Pancreas (tissue), 10 donors: ENCODE data around the gene ATP11B. TPM values are rescaled to one million over a fixed set of nuclear protein-coding genes. Genes with fewer than 3 reads are reported as not detected.
"Not testable (repeated sequence)": the region's sequence is repeated elsewhere in the genome, so short reads cannot be mapped to it uniquely, and the experiment has no call there.

Experiments used
- ATAC-seq, 4 donors: fragments of 200-7000 bp; cut with Tn5 transposase; one replicate each; pipeline versions ENCODE4 v1.8.0 to v1.9.1; 2020; ENCODE audit warnings: mild to moderate bottlenecking in 4 of 4, moderate library complexity in 4 of 4
- DNase-seq, 6 donors: peaks; one replicate each; pipeline ENCODE4 v3.0.0-alpha.2; 2020
- FAIRE-seq: peaks from 2 replicates; lab custom pipeline; 2012; peaks lifted over from hg19 to GRCh38; lab: Jason Lieb, UNC
- H3K27ac ChIP-seq, 4 donors: fragments of 200-600 bp; sonication (generic); 1 replicate in 3 of 4; 2 replicates in 1 of 4; pipeline versions ENCODE4 v1.5.0 to v1.8.0; 2020
- H3K27me3 ChIP-seq, 4 donors: fragments of 200-600 bp; one replicate each; pipeline ENCODE4 v1.8.0; 2021
- H3K36me3 ChIP-seq, 3 donors: fragments of 200-600 bp; sonication (generic) in 1 of 3; one replicate each; pipeline versions ENCODE4 v1.5.0 to v1.8.0; 2020 to 2021
- H3K4me1 ChIP-seq, 3 donors: fragments of 200-600 bp; one replicate each; pipeline ENCODE4 v1.8.0; 2021
- H3K4me3 ChIP-seq, 4 donors: fragments of 200-600 bp; sonication (generic) in 2 of 4; one replicate each; pipeline versions ENCODE4 v1.5.0 to v1.8.0; 2020 to 2021
- H3K9me3 ChIP-seq, 4 donors: fragments of 200-600 bp; one replicate each; pipeline ENCODE4 v1.8.0; 2021
- WGBS, 2 donors: extraction: QIAGEN DNeasy Blood & Tissue Kit; methylation state at CpG; one replicate each; pipeline ENCODE4 v1.1.7; 2013; 5-methylcytosine and 5-hydroxymethylcytosine counted together
- intact Hi-C, 3 donors: fragments of 100-400 bp; cut with DNase I; formaldehyde crosslinking; loops; one replicate each; pipeline versions ENCODE4 v1.11.1 to v1.14.2; 2022
- polyA plus RNA-seq, 2 donors: library from polyadenylated mRNA; stranded (reverse); fragments of 200-250 nt; gene quantifications; one replicate each; pipeline ENCODE4 v1.2.3, GENCODE V29; 2013
- total RNA-seq, 6 donors: library from RNA; stranded (reverse); fragmentation: NEBNext Ultra II Directional in 4 of 6; extraction: Animal tissue kit (Norgen Biotek cat#: 25700) in 4 of 6; gene quantifications; one replicate each; pipeline versions ENCODE4 v1.2.1 to v1.2.4, GENCODE V29; 2021 to 2023
- TF ChIP-seq, protein P1 (sequence below), 4 donors: fragments of 200-600 bp; sonication (generic) in 3 of 4; IDR thresholded peaks; one replicate each; pipeline versions ENCODE4 v1.5.0 to v1.8.0; 2021; ENCODE audit warnings: antibody characterized with exemption in 4 of 4
- donor health status: healthy with polysubstance abuse.
- donor health status: DM: no; HTN: no; CAD: no; lungs with moderate emphysema.
- donor health status: DM: no; HTN: no; CAD: no.
- donor health status: control.
- donor health status: control.
- donor health status: Bipolar disorder and iron deficiency.
- donor health status: DM: yes; HTN: yes; CAD: no.
- donor health status: DM: no; HTN: no; CAD: no.
- donor health status: DM: no; HTN: no; CAD: no.
- donor health status: DM: yes; HTN: yes; CAD: no.

ATP11B gene
- total and polyA plus RNA-seq, 8 donors, result 3.2 to 50.2 (median 28.7) TPM

DNA sequence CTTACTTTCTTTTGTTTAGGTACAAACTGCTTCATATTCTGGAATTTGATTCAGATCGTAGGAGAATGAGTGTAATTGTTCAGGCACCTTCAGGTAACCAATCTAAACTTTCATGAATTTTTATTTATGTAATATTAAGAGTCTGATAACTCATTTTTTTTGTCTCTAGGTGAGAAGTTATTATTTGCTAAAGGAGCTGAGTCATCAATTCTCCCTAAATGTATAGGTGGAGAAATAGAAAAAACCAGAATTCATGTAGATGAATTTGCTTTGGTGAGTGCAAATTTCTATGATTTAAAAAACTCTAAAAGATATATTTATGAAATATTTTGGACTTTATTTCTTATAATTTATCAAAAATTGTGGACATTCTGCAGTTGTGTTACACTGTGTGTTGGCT lies 75.8 kb downstream of the ATP11B start:
- H3K4me3 ChIP-seq, result no peak overlapping the region
- no peak for ATAC-seq
- intact Hi-C loops, result no loop called here
- H3K36me3 ChIP-seq, result peaks cover 4 to 18% (median 5%) of the 10 kb centered on the region in 3 donors
- no peak overlapping the region for H3K27ac ChIP-seq
- TF ChIP-seq, protein P1, sequence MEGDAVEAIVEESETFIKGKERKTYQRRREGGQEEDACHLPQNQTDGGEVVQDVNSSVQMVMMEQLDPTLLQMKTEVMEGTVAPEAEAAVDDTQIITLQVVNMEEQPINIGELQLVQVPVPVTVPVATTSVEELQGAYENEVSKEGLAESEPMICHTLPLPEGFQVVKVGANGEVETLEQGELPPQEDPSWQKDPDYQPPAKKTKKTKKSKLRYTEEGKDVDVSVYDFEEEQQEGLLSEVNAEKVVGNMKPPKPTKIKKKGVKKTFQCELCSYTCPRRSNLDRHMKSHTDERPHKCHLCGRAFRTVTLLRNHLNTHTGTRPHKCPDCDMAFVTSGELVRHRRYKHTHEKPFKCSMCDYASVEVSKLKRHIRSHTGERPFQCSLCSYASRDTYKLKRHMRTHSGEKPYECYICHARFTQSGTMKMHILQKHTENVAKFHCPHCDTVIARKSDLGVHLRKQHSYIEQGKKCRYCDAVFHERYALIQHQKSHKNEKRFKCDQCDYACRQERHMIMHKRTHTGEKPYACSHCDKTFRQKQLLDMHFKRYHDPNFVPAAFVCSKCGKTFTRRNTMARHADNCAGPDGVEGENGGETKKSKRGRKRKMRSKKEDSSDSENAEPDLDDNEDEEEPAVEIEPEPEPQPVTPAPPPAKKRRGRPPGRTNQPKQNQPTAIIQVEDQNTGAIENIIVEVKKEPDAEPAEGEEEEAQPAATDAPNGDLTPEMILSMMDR (IDR thresholded peaks at IDR 0.05), result no peak
- FAIRE-seq, result no peak
- 97 to 100% methylated on average over 1 of the region's 1 CpG for WGBS, 2 donors
- no peaks in the 10 kb centered on the region for H3K4me1 ChIP-seq
- no peak for DNase-seq
- H3K27me3 ChIP-seq, result no peaks in the 10 kb centered on the region
- H3K9me3 ChIP-seq, result no peaks in the 10 kb centered on the region

DNA sequence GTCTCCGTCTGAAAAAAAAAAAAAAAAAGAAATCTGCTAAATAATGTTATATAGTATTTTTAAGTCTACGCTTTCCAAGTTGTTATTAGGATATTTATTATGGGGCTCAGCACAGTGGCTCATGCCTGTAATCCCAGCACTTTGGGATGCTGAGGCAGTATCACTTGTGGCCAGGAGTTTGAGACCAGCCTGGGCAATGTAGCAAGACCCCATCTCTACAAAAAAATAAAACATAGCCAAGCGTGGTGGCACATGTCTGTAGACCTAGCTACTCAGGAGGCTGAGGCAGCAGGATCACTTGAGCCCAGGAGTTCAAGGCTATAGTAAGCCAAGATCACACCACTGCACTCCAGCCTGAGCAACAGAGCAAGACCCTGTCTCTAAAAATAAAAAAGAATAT lies 77.6 kb downstream of the ATP11B start:
- H3K4me3 ChIP-seq, H3K27me3 ChIP-seq, ATAC-seq, DNase-seq, H3K27ac ChIP-seq, H3K9me3 ChIP-seq, H3K4me1 ChIP-seq, intact Hi-C loops, FAIRE-seq: not testable (repeated sequence)
- WGBS, 2 donors, result 95 to 97% methylated on average over 3 of the region's 3 CpGs
- peaks cover 4 to 31% (median 5%) of the 10 kb centered on the region in 3 donors for H3K36me3 ChIP-seq

DNA sequence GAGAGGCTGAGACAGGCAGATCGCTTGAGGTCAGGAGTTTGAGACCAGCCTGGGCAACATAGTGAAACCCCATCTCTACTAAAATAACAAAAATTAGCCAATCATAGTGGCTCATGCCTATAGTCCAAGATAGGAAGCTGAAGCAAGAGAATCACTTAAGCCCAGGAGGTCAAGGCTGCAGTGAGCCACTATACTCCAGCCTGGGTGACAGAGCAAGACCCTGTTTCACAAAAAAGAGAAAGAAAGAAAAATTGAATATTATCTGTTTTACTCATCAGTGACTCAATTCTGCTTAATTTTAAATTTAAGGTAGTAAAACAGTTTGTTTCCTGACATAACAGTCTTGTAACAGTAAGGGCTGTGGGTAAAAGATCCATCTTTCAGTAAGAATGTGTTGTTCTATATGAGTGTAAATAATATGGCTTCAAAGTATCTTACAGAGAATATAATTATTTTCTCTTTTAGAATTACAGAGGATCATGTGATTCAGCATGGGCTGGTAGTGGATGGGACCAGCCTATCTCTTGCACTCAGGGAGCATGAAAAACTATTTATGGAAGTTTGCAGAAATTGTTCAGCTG lies 85.8 kb downstream of the ATP11B start:
- H3K4me1 ChIP-seq, result no peaks in the 10 kb centered on the region
- H3K36me3 ChIP-seq, result peaks cover 0 to 22% (median 0%) of the 10 kb centered on the region in 3 donors
- intact Hi-C loops, result no loop called here
- no peaks in the 10 kb centered on the region for H3K27me3 ChIP-seq
- no peak overlapping the region for H3K4me3 ChIP-seq
- no peaks in the 10 kb centered on the region for H3K9me3 ChIP-seq
- FAIRE-seq (no peak), DNase-seq (no peak), ATAC-seq (no peak)
- no peak overlapping the region for H3K27ac ChIP-seq
- 96% methylated on average over 1 of the region's 1 CpG for WGBS, 2 donors
- TF ChIP-seq, protein P1 (IDR thresholded peaks at IDR 0.05), result no peak

DNA sequence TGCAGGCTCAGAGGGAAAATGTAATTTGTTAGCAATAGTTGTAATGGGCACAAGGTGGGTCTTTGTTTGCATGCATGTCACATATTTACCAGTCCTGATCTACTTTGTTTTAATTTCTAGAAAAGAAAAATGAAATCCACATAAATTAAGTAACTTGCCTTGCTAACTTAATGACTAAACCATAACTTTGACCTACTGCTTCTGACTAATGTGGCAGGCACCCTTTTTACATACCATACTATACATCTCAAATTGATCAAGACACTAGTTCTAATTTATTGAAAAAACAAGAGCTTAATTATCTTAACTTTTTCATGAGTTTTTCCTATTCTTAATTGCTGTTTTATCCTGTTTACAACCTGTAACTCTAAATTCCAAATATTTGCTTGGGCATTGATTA lies 93.2 kb downstream of the ATP11B start:
- Histone ChIP-seq H3K36me3 (peaks cover 0 to 7% (median 0%) of the 10 kb centered on the region in 3 donors), H3K4me3 (no peak overlapping the region), H3K9me3 (no peaks in the 10 kb centered on the region), H3K27ac (no peak overlapping the region), H3K27me3 (no peaks in the 10 kb centered on the region), H3K4me1 (peaks cover 0 to 18% (median 5%) of the 10 kb centered on the region in 3 donors)
- FAIRE-seq (no peak), ATAC-seq (no peak), DNase-seq (no peak)
- TF ChIP-seq, protein P1 (IDR thresholded peaks at IDR 0.05), result no peak
- intact Hi-C loops, result no loop called here

DNA sequence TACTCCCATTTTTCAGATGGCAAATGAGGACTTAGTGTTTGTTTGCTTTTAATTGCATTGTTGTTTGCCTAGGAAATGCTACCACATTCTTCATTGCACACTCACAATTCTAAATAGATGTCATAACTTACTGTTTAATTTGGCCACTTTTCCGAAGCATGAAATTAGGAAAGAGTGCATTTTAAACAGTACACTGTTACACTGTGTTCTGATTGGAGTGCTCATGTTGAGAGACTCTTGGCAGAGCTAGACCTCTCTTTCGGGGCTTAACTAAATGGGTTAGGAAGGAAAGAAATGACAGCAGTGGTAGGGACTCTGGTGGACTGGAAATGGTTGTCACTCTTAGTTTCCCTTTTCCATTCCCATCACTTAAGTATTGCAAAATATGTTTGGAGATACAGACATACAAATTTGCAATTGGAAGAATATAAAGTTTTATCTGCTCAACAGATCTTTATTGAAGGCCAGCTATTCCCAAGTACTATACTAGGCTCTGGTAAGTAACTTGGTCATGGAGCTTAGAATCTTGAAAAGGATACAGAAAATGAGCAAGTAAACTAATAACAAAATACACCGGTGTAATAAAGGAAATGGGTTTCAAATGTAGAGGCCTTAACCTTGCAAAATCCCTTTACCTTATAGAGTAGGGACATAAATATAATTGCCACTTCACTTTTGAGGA lies 96.8 kb downstream of the ATP11B start:
- FAIRE-seq, result no peak
- no peak for DNase-seq
- no peak overlapping the region for H3K27ac ChIP-seq
- no peaks in the 10 kb centered on the region for H3K9me3 ChIP-seq
- TF ChIP-seq, protein P1 (IDR thresholded peaks at IDR 0.05), result no peak
- peaks cover 0 to 18% (median 5%) of the 10 kb centered on the region in 3 donors for H3K4me1 ChIP-seq
- no peaks in the 10 kb centered on the region for H3K27me3 ChIP-seq
- intact Hi-C loops, result no loop called here
- no peak overlapping the region for H3K4me3 ChIP-seq
- peaks cover 0 to 4% (median 0%) of the 10 kb centered on the region in 3 donors for H3K36me3 ChIP-seq
- 81 to 84% methylated on average over 3 of the region's 3 CpGs for whole genome bisulfite sequencing, 2 donors
- ATAC-seq, result peak in 1 of 4 donors; percentile 35
